Measurements from ENCODE around the gene ALX3.

DNA sequence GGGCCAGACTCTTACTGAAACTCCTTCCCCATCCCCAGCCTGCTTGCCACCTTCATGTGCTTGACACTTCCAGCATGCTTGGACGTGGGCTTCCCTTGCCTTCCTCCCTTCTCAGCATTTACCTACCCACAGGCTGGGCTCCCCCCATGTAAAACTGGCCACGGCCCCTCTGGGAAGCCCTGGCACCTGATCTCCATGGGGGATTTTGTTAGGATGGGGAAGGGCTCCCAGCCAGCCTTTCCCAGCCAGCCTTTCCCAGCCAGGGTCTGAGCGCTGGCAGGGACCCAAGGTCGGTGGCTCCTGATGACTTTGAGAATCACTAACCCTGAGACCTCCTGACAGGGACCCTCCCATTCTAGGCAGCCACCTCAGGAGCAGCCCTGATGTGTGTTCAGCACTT lies 6.7 kb downstream of the ALX3 start:
- TF ChIP-seq, protein P1, sequence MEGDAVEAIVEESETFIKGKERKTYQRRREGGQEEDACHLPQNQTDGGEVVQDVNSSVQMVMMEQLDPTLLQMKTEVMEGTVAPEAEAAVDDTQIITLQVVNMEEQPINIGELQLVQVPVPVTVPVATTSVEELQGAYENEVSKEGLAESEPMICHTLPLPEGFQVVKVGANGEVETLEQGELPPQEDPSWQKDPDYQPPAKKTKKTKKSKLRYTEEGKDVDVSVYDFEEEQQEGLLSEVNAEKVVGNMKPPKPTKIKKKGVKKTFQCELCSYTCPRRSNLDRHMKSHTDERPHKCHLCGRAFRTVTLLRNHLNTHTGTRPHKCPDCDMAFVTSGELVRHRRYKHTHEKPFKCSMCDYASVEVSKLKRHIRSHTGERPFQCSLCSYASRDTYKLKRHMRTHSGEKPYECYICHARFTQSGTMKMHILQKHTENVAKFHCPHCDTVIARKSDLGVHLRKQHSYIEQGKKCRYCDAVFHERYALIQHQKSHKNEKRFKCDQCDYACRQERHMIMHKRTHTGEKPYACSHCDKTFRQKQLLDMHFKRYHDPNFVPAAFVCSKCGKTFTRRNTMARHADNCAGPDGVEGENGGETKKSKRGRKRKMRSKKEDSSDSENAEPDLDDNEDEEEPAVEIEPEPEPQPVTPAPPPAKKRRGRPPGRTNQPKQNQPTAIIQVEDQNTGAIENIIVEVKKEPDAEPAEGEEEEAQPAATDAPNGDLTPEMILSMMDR (conservative IDR thresholded peaks at IDR 0.05; ENCODE audit: low read depth, low read length), result no peak
- no peak for TF ChIP-seq POLR2A (IDR thresholded peaks at IDR 0.05; ENCODE audit: low read depth, low read length)
- TF ChIP-seq MAFK (IDR thresholded peaks at IDR 0.05; ENCODE audit: low read depth, low read length), result no peak
- no peak for TF ChIP-seq SMC3 (IDR thresholded peaks at IDR 0.05; ENCODE audit: low read depth, low read length)
- TF ChIP-seq BHLHE40 (IDR thresholded peaks at IDR 0.05; ENCODE audit: low read depth, low read length), result no peak
- TF ChIP-seq, protein P2, sequence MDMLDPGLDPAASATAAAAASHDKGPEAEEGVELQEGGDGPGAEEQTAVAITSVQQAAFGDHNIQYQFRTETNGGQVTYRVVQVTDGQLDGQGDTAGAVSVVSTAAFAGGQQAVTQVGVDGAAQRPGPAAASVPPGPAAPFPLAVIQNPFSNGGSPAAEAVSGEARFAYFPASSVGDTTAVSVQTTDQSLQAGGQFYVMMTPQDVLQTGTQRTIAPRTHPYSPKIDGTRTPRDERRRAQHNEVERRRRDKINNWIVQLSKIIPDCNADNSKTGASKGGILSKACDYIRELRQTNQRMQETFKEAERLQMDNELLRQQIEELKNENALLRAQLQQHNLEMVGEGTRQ (IDR thresholded peaks at IDR 0.05; ENCODE audit: low read depth, low read length), result no peak
- no peak for TF ChIP-seq RAD21 (IDR thresholded peaks at IDR 0.05; ENCODE audit: low read length)
- TF ChIP-seq RCOR1 (IDR thresholded peaks at IDR 0.05; ENCODE audit: insufficient replicate concordance, low read length), result no peak
- no peak for TF ChIP-seq CHD1 (IDR thresholded peaks at IDR 0.05; ENCODE audit: low read depth, low read length)
- no peak for TF ChIP-seq MAZ (IDR thresholded peaks at IDR 0.05; ENCODE audit: borderline replicate concordance, low read depth, low read length)
- TF ChIP-seq, protein P3, sequence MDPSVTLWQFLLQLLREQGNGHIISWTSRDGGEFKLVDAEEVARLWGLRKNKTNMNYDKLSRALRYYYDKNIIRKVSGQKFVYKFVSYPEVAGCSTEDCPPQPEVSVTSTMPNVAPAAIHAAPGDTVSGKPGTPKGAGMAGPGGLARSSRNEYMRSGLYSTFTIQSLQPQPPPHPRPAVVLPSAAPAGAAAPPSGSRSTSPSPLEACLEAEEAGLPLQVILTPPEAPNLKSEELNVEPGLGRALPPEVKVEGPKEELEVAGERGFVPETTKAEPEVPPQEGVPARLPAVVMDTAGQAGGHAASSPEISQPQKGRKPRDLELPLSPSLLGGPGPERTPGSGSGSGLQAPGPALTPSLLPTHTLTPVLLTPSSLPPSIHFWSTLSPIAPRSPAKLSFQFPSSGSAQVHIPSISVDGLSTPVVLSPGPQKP (IDR thresholded peaks at IDR 0.05; ENCODE audit: borderline replicate concordance, low read depth, low read length), result no peak
- TF ChIP-seq MXI1 (IDR thresholded peaks at IDR 0.05; ENCODE audit: borderline replicate concordance, low read depth, low read length), result no peak
- no peak for TF ChIP-seq FOS (IDR thresholded peaks at IDR 0.05; ENCODE audit: low read depth, low read length)
